ENCODE results near the gene TNFRSF1A. TPM values are rescaled to one million over a fixed set of nuclear protein-coding genes. Genes with fewer than 3 reads are reported as not detected.
A peak's percentile ranks its signal among the peaks of the same experiment; 100 is the strongest.

TNFRSF1A gene
- total RNA-seq, 1 experiment from 2014 or later, result 103 TPM

GRCh38 chr12:6301721-6302120 lies 40.2 kb downstream of the TNFRSF1A start:
- no peaks in the 10 kb centered on the region for H3K9me3 Mint-ChIP-seq (ENCODE audit: unreplicated experiment)
- no peak overlapping the region for H3K4me3 Mint-ChIP-seq (ENCODE audit: unreplicated experiment)
- DNase-seq (ENCODE audit: unreplicated experiment), result no peak
- no TSS peak for BruUV-seq (replicated peaks)
- intact Hi-C loops (cut with micrococcal nuclease), result no loop called here
- H3K27ac Mint-ChIP-seq (ENCODE audit: low read depth, unreplicated experiment), result no peak overlapping the region
- H3K27me3 Mint-ChIP-seq (ENCODE audit: insufficient read depth, unreplicated experiment), result peaks cover 15% of the 10 kb centered on the region
- POLR2A ChIA-PET, result no interaction called here
- CTCF ChIA-PET, result interaction anchor here (1.2 kb wide), 1 partner anchor 164 kb away, joined by 4 read pairs; no protein-coding TSS in a partner anchor
- H3K4me1 Mint-ChIP-seq (ENCODE audit: insufficient read depth, unreplicated experiment), result peaks cover 6% of the 10 kb centered on the region
- no peak for TF ChIP-seq CTCF (IDR thresholded peaks at IDR 0.05; ENCODE audit: unreplicated experiment)
- no peaks in the 10 kb centered on the region for H3K36me3 Mint-ChIP-seq (ENCODE audit: insufficient read depth, unreplicated experiment)

DNA sequence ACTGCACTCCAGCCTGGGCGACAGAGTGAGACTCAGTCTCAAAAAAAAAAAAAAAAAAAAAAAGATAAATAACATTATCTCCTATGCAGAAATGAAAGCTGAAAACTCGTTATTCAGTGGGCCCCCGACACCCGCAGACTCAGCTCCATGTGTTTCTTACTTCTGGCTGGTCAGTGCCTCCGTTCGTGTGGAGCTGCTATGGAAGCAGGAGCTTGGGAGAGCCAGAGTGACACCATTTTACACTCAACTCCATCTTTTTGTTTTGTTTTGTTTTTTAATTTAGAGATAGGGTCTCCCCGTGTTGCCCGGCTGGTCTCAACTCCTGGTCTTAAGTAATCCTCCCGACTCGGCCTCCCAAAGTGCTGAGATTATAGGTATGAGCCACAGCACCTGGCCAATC lies 44.7 kb downstream of the TNFRSF1A start:
- POLR2A ChIA-PET, result interaction anchor here (1.4 kb wide), 1 partner anchor 19 kb away, joined by 3 read pairs; no protein-coding TSS in a partner anchor
- peak overlapping the region; percentile 19 for H3K27ac Mint-ChIP-seq (ENCODE audit: low read depth, unreplicated experiment)
- intact Hi-C loops (cut with micrococcal nuclease), result no loop called here
- H3K36me3 Mint-ChIP-seq (ENCODE audit: insufficient read depth, unreplicated experiment), result peaks cover 10% of the 10 kb centered on the region
- no peak for TF ChIP-seq CTCF (IDR thresholded peaks at IDR 0.05; ENCODE audit: unreplicated experiment)
- H3K4me1 Mint-ChIP-seq (ENCODE audit: insufficient read depth, unreplicated experiment), result peaks cover 18% of the 10 kb centered on the region
- H3K9me3 Mint-ChIP-seq (ENCODE audit: unreplicated experiment), result no peaks in the 10 kb centered on the region
- CTCF ChIA-PET, result no interaction called here
- H3K4me3 Mint-ChIP-seq (ENCODE audit: unreplicated experiment), result no peak overlapping the region
- no peak for DNase-seq (ENCODE audit: unreplicated experiment)
- BruUV-seq (replicated peaks), result no TSS peak
- no peaks in the 10 kb centered on the region for H3K27me3 Mint-ChIP-seq (ENCODE audit: insufficient read depth, unreplicated experiment)

DNA sequence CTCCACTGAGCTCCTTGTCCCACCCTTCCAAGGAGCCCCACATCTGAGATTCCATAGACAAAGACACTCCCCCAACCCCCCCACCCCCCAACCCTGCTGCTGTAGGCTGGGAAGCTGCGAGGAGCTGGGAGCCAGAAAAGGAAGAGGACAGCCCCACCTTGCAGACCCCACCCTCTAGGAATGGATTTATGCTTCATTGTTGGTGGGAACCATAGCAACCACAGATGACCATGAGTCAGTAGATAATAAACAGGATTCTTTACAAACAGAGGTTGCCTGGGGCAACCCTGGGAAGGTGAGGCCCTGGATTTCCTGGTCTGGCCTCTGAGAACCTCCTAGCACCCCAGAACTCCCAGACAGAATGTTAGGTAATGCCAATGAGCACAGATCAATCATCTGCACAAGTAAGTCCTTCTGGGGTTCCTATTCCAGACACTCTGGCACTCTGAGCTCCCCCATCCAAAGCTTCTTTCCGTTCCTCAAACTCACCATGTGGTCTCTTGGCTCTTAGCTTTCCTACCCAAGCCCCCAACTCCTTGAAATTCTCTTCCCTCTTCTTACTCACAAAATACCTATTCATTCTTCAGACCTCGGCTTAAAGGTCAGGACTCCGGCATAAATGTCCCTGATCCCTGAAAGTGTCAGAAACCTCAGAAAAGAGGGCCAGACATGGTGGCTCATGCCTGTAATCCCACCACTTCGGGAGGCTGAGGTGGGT lies 46.6 kb downstream of the TNFRSF1A start:
- ChIA-PET CTCF (interaction anchor here (0.6 to 1.8 kb wide), 6 partner anchors 9 to 779 kb away, joined by 3 to 6 read pairs (median 4); no protein-coding TSS in a partner anchor), POLR2A (interaction anchor here (1.1 to 2.6 kb wide), 9 partner anchors 9 to 239 kb away, joined by 3 to 13 read pairs (median 5); partner anchors contain the start of genes GAPDH and LTBR)
- TF ChIP-seq CTCF (IDR thresholded peaks at IDR 0.05; ENCODE audit: unreplicated experiment), result no peak
- peaks cover 18% of the 10 kb centered on the region for H3K4me1 Mint-ChIP-seq (ENCODE audit: insufficient read depth, unreplicated experiment)
- no TSS peak for BruUV-seq (replicated peaks)
- no peaks in the 10 kb centered on the region for H3K27me3 Mint-ChIP-seq (ENCODE audit: insufficient read depth, unreplicated experiment)
- intact Hi-C loops (cut with micrococcal nuclease), result no loop called here
- peak overlapping the region; percentile 80 for H3K27ac Mint-ChIP-seq (ENCODE audit: low read depth, unreplicated experiment)
- H3K9me3 Mint-ChIP-seq (ENCODE audit: unreplicated experiment), result no peaks in the 10 kb centered on the region
- H3K36me3 Mint-ChIP-seq (ENCODE audit: insufficient read depth, unreplicated experiment), result peaks cover 16% of the 10 kb centered on the region
- DNase-seq (ENCODE audit: unreplicated experiment), result peak; percentile 88
- no peak overlapping the region for H3K4me3 Mint-ChIP-seq (ENCODE audit: unreplicated experiment)

DNA sequence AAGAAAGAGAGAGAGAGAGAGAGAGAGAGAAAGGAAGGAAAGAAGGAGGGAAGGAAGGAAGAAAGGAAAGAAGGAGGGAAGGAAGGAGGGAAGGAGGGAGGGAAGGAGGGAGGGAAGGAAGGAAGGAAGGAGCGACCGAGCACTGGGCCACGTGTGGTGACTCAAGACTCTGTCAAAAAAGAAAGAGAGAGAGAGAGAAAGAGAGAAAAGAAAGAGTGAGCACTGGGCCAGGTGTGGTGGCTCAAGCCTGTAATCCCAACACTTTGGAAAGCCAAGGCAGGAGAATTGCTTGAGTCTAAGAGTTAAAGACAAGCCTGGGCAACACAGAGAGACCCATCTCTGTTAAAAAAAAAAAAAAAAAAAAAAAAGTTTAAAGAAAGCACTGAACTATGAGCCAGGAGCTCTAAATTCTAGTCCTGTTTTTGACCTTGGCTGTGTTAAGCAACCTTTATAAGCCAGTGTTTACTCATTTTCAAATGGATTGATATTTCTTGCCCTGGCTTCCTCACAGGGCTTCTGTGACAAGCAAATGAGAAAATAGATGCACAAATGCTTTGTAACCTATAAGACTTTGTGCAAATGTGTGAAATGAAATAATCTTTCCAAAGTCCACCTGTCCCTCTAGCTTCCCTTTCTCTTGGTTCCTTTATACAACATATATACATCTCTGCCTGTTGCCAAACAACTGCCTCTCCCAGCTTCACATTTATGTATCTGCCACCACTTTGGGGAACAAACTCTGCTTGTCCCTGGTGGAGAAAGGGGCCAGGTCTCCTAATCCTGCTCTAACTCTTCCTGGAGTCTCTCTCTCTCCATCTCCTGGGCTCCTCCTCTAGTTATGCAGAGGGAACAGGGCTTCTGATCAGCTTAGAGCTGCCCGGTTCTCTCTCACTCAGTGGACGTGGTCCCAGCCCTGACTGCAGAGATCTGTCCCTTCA lies 47.5 kb downstream of the TNFRSF1A start:
- no peak for TF ChIP-seq CTCF (IDR thresholded peaks at IDR 0.05; ENCODE audit: unreplicated experiment)
- POLR2A ChIA-PET, result interaction anchor here (0.9 to 2.6 kb wide), 12 partner anchors 8 to 240 kb away, joined by 3 to 13 read pairs (median 4); partner anchors contain the start of genes GAPDH and LTBR
- peaks cover 18% of the 10 kb centered on the region for H3K4me1 Mint-ChIP-seq (ENCODE audit: insufficient read depth, unreplicated experiment)
- peaks cover 16% of the 10 kb centered on the region for H3K36me3 Mint-ChIP-seq (ENCODE audit: insufficient read depth, unreplicated experiment)
- no peaks in the 10 kb centered on the region for H3K27me3 Mint-ChIP-seq (ENCODE audit: insufficient read depth, unreplicated experiment)
- DNase-seq (ENCODE audit: unreplicated experiment), result no peak
- intact Hi-C loops (cut with micrococcal nuclease), result no loop called here
- TSS peak; percentile 81 for BruUV-seq (replicated peaks)
- H3K9me3 Mint-ChIP-seq (ENCODE audit: unreplicated experiment), result no peaks in the 10 kb centered on the region
- CTCF ChIA-PET, result interaction anchor here (0.6 to 1.8 kb wide), 8 partner anchors 8 to 779 kb away, joined by 3 to 6 read pairs (median 5); no protein-coding TSS in a partner anchor
- no peak overlapping the region for H3K4me3 Mint-ChIP-seq (ENCODE audit: unreplicated experiment)
- peak overlapping the region; percentile 80 for H3K27ac Mint-ChIP-seq (ENCODE audit: low read depth, unreplicated experiment)
